Esophagus muscularis mucosa (tissue), 4 donors: ENCODE data around the gene SLC39A11. TPM values are rescaled to one million over a fixed set of nuclear protein-coding genes. Genes with fewer than 3 reads are reported as not detected.

Experiments
- DNase-seq: peaks from one replicate; pipeline ENCODE4 v3.0.0-alpha.2; 2017; ENCODE audit errors: extremely low spot score
- H3K27ac ChIP-seq, 4 donors: fragments of 200-600 bp; sonication (generic); replicated peaks in 1 of 4; 1 replicate in 3 of 4; 2 replicates in 1 of 4; pipeline ENCODE4 v1.5.1; 2016 to 2019; ENCODE audit warnings: mild to moderate bottlenecking in 1 of 4
- H3K27me3 ChIP-seq, 4 donors: fragments of 200-600 bp; sonication (generic); one replicate each; pipeline versions ENCODE4 v1.5.1 to v1.6.0; 2016 to 2019
- H3K36me3 ChIP-seq, 4 donors: fragments of 200-600 bp; sonication (generic); one replicate each; pipeline ENCODE4 v1.5.1; 2016 to 2019
- H3K4me1 ChIP-seq, 4 donors: fragments of 200-600 bp; sonication (generic); one replicate each; pipeline ENCODE4 v1.5.1; 2016 to 2019
- H3K4me3 ChIP-seq, 4 donors: fragments of 200-600 bp; sonication (generic); 1 replicate in 2 of 4; 2 replicates in 2 of 4; pipeline ENCODE4 v1.5.1; 2016 to 2019; ENCODE audit warnings: mild to moderate bottlenecking in 4 of 4, moderate library complexity in 1 of 4
- H3K9me3 ChIP-seq, 4 donors: fragments of 200-600 bp; sonication (generic); 1 replicate in 3 of 4; 2 replicates in 1 of 4; pipeline ENCODE4 v1.5.1; 2016 to 2019
- CTCF ChIP-seq, 3 experiments: fragments of 200-600 bp in 2 of 3; fragments of 450-650 bp in 1 of 3; sonication (generic) in 2 of 3; IDR thresholded peaks; one replicate each; pipeline ENCODE4 v1.5.1; 2017 to 2019; ENCODE audit warnings: antibody characterized with exemption in 3 of 3, mild to moderate bottlenecking in 2 of 3, moderate library complexity in 1 of 3
- EP300 ChIP-seq: sonication (generic); formaldehyde crosslinking; IDR thresholded peaks from one replicate; pipeline ENCODE4 v1.6.1; 2017; ENCODE audit warnings: antibody characterized with exemption
- POLR2A ChIP-seq: fragments of 450-650 bp; IDR thresholded peaks from one replicate; pipeline ENCODE4 v1.6.1; 2017; ENCODE audit warnings: antibody characterized with exemption, moderate library complexity, mild to moderate bottlenecking, low read depth
- POLR2AphosphoS5 ChIP-seq, 2 donors: sonication (generic); formaldehyde crosslinking; IDR thresholded peaks; one replicate each; pipeline ENCODE4 v1.6.1; 2017; ENCODE audit warnings: antibody characterized with exemption in 2 of 2
- WGBS: methylation state at CpG from one replicate; pipeline ENCODE4 v1.1.5; 2018; 5-methylcytosine and 5-hydroxymethylcytosine counted together
- intact Hi-C: fragments of 100-400 bp; cut with DNase I; formaldehyde crosslinking; loops from one replicate; pipeline ENCODE4 v1.15.1; 2023
- total RNA-seq, 4 donors: library from RNA; depleted of rRNA; stranded (reverse); fragments of >200 nt; gene quantifications; one replicate each; pipeline versions ENCODE4 v1.1.0 to v1.2.1, GENCODE V29; 2016

The SLC39A11 gene
- total RNA-seq, 4 donors from 2014 or later: 7.5 to 20.2 (median 18.4) TPM

DNA sequence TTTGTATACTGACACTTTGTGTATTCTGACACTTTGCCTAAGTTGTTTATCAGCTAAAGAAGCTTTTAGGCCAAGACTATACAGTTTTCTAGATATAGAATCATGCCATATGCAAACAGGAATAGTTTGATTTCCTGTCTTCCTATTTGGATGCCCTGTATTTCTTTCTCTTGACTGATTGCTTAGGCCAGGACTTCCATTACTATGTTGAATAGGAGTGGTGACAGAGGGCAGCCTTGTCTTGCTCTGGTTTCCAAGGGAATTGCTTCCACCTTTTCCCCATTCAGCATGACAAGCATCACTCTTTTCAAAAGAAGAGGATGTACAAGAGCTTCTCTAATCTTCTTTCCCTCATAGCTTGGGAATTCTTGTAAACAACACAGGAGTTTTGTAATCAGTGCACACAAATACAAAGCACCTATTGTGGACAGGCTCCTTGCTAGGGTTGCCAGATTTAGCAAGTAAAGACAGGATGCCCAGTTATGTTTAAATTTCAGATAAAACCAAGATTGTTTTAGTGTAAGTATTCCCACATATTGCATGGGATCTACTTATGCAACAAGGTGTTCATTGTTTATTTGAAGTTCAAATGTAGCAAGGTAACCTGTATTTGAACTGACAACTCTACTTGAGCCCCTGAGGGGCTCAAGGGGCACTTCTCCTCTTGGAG lies 233.5 kb downstream of the SLC39A11 start:
- H3K27ac ChIP-seq: no peak overlapping the region
- no peak for DNase-seq
- no peaks in the 10 kb centered on the region for H3K36me3 ChIP-seq
- no peak overlapping the region for H3K4me3 ChIP-seq
- no peaks in the 10 kb centered on the region for H3K4me1 ChIP-seq
- intact Hi-C loops: no loop called here
- peaks cover 0 to 8% (median 0%) of the 10 kb centered on the region in 4 donors for H3K9me3 ChIP-seq
- H3K27me3 ChIP-seq: no peaks in the 10 kb centered on the region
- TF ChIP-seq POLR2AphosphoS5 (IDR thresholded peaks at IDR 0.05) (no peak), EP300 (no peak), CTCF (IDR thresholded peaks at IDR 0.05) (no peak), POLR2A (no peak)

DNA sequence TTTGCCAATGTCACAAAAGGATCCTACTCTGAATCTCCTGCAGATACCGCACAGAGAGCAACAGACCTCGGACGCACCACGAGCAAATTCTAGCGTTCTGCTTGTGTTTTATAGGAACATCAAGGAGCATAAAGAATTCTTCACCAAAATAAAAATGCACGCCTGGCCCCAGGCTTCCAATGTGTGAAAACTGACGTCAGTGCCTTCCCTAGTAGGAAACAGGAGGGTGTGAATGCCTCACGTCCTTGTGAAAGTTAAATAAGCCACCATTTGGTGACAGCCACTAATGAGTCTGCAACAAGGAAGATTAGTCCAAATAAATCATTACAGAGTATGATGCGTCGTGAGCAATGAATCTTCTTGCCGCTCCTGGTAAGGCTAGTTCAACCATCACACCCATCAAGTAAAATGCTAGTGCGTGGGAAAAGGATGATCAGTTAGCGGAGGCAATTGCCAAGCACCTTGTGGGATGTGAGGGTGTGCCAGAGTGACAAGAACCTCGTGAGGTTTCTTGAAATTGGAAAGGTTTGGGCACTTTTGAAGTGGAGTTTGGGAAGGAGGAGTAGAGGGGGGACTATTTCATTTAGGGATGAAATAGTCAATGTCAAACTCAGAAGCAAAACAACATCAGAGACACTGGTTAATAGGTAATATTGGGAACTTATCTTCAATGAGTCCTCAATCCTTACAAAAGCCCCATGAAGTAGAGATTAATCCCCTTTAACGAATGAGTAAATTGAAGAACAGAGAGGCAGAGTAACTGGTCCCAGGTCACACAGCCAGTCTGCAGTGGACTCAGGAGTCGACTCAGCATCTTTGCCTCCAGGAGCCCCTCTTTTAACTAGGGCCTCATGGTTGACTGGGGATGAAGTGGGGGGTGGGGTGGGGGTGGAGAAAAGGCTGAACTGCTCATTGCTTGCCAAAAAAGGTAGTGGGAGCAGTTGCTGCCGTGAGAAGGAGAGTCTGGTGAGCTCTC lies 238.8 kb downstream of the SLC39A11 start:
- peaks cover 0 to 2% (median 0%) of the 10 kb centered on the region in 4 donors for H3K9me3 ChIP-seq
- no peaks in the 10 kb centered on the region for H3K4me1 ChIP-seq
- no peak overlapping the region for H3K4me3 ChIP-seq
- TF ChIP-seq POLR2A: no peak
- TF ChIP-seq POLR2AphosphoS5 (IDR thresholded peaks at IDR 0.05): no peak
- no peak for TF ChIP-seq EP300
- TF ChIP-seq CTCF (IDR thresholded peaks at IDR 0.05): no peak
- 70% methylated on average over 17 of the region's 17 CpGs for WGBS
- H3K27ac ChIP-seq: no peak overlapping the region
- peaks cover 0 to 6% (median 0%) of the 10 kb centered on the region in 4 donors for H3K36me3 ChIP-seq
- no peak for DNase-seq
- H3K27me3 ChIP-seq: no peaks in the 10 kb centered on the region
- intact Hi-C loops: no loop called here

DNA sequence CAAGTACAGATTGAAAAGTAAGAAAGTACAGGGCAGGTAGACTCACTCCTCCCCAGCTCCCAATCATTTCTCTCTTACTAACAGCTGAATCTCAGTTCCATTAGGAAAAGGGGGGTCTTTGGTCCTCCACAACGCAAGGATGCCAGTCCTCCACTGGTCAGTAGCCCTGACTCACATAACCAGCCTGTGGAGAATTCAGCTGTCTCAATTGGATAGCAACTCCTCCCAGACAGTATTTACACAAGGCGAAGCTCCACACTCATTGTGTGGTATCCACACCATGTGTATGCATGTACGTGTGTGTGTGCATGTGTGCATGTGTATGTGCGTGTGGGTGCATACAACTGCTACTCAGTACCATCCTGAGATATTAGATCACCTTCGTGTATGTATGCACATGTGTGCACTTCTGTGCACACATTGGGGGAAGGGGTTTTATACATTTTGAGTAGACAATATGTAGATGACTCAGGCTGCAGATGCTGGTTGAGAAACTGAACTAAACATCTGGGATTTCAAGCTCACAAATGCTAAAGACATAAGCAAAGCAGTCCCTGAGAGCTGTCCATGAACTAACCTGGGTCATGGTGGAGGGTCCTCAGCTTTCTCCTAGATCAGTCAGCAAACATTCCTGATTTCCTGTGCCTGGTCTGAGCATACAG lies 240.1 kb downstream of the SLC39A11 start:
- intact Hi-C loops: no loop called here
- H3K4me1 ChIP-seq: no peaks in the 10 kb centered on the region
- H3K27me3 ChIP-seq: no peaks in the 10 kb centered on the region
- H3K9me3 ChIP-seq: no peaks in the 10 kb centered on the region
- TF ChIP-seq EP300 (no peak), POLR2A (no peak), CTCF (IDR thresholded peaks at IDR 0.05) (no peak), POLR2AphosphoS5 (IDR thresholded peaks at IDR 0.05) (no peak)
- no peak overlapping the region for H3K4me3 ChIP-seq
- DNase-seq: no peak
- H3K36me3 ChIP-seq: peaks cover 0 to 6% (median 3%) of the 10 kb centered on the region in 4 donors
- 83% methylated on average over 5 of the region's 5 CpGs for WGBS
- no peak overlapping the region for H3K27ac ChIP-seq

- no peak overlapping the region for H3K4me3 ChIP-seq
- TF ChIP-seq CTCF (IDR thresholded peaks at IDR 0.05): no peak
- TF ChIP-seq EP300: no peak
- TF ChIP-seq POLR2AphosphoS5 (IDR thresholded peaks at IDR 0.05): no peak
- TF ChIP-seq POLR2A: no peak
- no peaks in the 10 kb centered on the region for H3K27me3 ChIP-seq
- H3K4me1 ChIP-seq: no peaks in the 10 kb centered on the region
- peaks cover 0 to 7% (median 3%) of the 10 kb centered on the region in 4 donors for H3K36me3 ChIP-seq
- no peak overlapping the region for H3K27ac ChIP-seq
- no peaks in the 10 kb centered on the region for H3K9me3 ChIP-seq
- DNase-seq: no peak
- intact Hi-C loops: no loop called here
- 90% methylated on average over 10 of the region's 10 CpGs for WGBS
Observed at GRCh38 chr17:72850410-72851118, 241.9 kb downstream of the SLC39A11 start.
